Neuron (in vitro differentiated cells): ENCODE data around the gene RIMBP2.

ENCODE experiments used
- H2AFZ ChIP-seq: one replicate; pipeline ENCODE4 v1.6.1; 2013; ENCODE audit warnings: low read depth, mild to moderate bottlenecking, inconsistent platforms, low read length, moderate library complexity
- H3K27me3 ChIP-seq: one replicate; pipeline ENCODE4 v1.6.1; 2013; ENCODE audit warnings: low read length; ENCODE audit not compliant: insufficient read depth
- H3K36me3 ChIP-seq: one replicate; pipeline ENCODE4 v1.6.1; 2013; ENCODE audit warnings: low read length; ENCODE audit not compliant: insufficient read depth
- H3K4me1 ChIP-seq: one replicate; pipeline ENCODE4 v1.6.1; 2013; ENCODE audit warnings: low read length; ENCODE audit not compliant: insufficient read depth
- H3K4me3 ChIP-seq: 2 replicates; pipeline ENCODE4 v1.5.1; 2013; ENCODE audit warnings: mild to moderate bottlenecking, low read length, moderate library complexity
- H3K9me3 ChIP-seq: one replicate; pipeline ENCODE4 v1.6.1; 2013; ENCODE audit warnings: low read length

RIMBP2 gene

DNA sequence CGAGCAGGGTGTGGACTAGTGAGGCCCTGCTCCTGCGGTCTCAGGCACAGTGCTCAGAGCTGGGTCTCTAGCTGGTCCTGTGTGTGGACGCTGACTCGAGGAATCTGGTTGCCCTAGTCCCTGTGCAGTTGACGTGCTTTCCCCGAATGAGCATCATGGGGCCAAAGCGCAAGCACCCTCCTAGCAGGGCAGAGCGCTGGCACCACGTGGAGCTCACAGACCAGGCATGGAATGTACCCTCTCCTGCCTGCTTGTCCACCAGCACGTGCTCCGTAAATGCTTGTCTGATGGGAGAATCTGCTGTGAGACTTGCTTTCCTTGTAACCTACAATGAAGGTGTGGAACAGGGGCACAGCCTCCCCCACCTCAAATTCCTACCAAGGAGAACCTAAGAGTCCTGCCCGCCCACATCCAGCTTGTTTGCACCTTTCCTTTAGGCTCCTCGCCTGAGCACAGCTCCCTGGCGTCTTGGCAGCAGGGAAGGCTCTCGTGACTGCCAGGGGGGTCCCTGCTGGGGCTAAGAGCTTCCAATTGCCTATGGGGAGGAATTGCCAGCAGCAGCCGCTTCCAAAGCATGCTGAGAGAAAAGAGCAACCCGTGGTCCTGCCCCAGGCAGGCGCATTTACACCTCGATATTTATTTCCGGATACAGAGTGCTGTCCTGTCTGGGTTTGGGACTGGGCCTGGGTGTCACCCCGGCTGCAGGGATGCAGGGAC lies 253.4 kb downstream of the RIMBP2 start:
- Histone ChIP-seq H2AFZ (no peak overlapping the region), H3K4me3 (no peak overlapping the region), H3K9me3 (no peaks in the 10 kb centered on the region), H3K36me3 (no peaks in the 10 kb centered on the region), H3K4me1 (no peaks in the 10 kb centered on the region), H3K27me3 (no peaks in the 10 kb centered on the region)

- no peaks in the 10 kb centered on the region for H3K9me3 ChIP-seq
- H3K27me3 ChIP-seq: no peaks in the 10 kb centered on the region
- H3K4me3 ChIP-seq: no peak overlapping the region
- H3K4me1 ChIP-seq: no peaks in the 10 kb centered on the region
- H2AFZ ChIP-seq: no peak overlapping the region
- H3K36me3 ChIP-seq: no peaks in the 10 kb centered on the region
These were observed 254.1 kb downstream of the RIMBP2 start for GRCh38 chr12:130461839-130462557.

DNA sequence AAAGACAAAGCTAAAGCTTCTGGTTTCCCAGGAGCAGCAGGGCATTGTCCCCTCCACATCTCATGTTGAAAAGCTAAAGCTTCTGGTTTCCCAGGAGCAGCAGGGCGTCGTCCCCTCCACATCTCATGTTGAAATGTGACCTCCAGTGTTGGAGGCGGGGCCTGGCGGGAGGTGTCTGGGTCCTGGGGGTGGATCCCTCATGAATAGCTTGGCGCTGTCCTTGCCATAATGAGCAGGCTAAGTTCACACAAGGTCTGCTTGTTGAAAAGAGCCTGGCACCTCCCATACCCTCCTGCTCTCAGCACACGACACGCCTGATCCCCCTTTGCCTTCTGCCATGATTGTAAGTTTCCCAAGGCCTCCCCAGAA lies 254.7 kb downstream of the RIMBP2 start:
- no peak overlapping the region for H2AFZ ChIP-seq
- H3K27me3 ChIP-seq: no peaks in the 10 kb centered on the region
- H3K4me1 ChIP-seq: no peaks in the 10 kb centered on the region
- no peak overlapping the region for H3K4me3 ChIP-seq
- no peaks in the 10 kb centered on the region for H3K36me3 ChIP-seq
- H3K9me3 ChIP-seq: no peaks in the 10 kb centered on the region

GRCh38 chr12:130460611-130461446 lies 255.3 kb downstream of the RIMBP2 start:
- H3K9me3 ChIP-seq: no peaks in the 10 kb centered on the region
- no peaks in the 10 kb centered on the region for H3K36me3 ChIP-seq
- no peak overlapping the region for H3K4me3 ChIP-seq
- no peaks in the 10 kb centered on the region for H3K4me1 ChIP-seq
- no peaks in the 10 kb centered on the region for H3K27me3 ChIP-seq
- no peak overlapping the region for H2AFZ ChIP-seq

GRCh38 chr12:130459916-130460315 lies 256.2 kb downstream of the RIMBP2 start:
- no peaks in the 10 kb centered on the region for H3K36me3 ChIP-seq
- no peak overlapping the region for H2AFZ ChIP-seq
- no peaks in the 10 kb centered on the region for H3K27me3 ChIP-seq
- no peaks in the 10 kb centered on the region for H3K4me1 ChIP-seq
- no peaks in the 10 kb centered on the region for H3K9me3 ChIP-seq
- H3K4me3 ChIP-seq: no peak overlapping the region

DNA sequence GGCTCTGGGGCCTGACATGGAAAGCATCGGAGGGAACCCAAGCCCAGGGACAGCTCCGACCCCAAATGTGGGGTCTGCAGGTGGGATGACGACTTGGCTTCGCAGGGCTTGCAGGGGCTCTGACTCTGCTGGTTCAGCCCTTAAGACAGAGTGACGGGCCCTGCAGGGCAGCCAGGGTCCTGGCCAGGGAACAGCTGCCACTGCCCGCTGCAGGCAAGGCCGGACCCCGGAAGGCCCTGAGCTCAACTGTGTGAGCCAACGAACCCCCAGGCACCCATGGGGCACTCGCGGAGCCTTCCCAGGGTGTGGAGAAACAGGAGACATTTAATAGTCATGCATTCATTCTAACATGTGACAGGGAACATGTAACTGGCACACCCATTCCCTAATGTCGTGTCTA lies 257.8 kb downstream of the RIMBP2 start:
- Histone ChIP-seq H3K9me3 (no peaks in the 10 kb centered on the region), H2AFZ (no peak overlapping the region), H3K4me3 (no peak overlapping the region), H3K27me3 (no peaks in the 10 kb centered on the region), H3K36me3 (no peaks in the 10 kb centered on the region), H3K4me1 (no peaks in the 10 kb centered on the region)

DNA sequence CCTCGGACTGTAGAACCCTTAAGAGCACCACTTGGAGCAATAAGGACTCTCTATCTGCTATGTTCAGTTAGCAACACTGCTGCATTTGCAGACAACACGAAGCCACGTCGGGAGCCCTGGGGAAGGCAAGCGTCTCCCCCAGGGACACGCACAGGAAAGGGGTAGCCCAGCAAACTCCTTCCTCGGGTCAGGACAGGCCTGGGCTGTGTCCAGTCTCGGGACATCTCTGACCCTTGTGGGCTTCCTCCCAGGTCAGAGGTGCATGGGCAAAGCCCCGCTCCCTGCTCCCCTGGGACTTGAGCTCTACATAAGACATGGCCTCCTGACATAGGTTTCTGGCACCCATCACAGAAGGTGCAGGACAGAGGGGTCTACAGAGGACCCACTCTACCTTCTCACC lies 258.9 kb downstream of the RIMBP2 start:
- no peak overlapping the region for H2AFZ ChIP-seq

GRCh38 chr12:130456375-130457199 lies 259.5 kb downstream of the RIMBP2 start:
- Histone ChIP-seq H3K4me1 (no peaks in the 10 kb centered on the region), H3K4me3 (no peak overlapping the region), H3K36me3 (no peaks in the 10 kb centered on the region), H3K9me3 (no peaks in the 10 kb centered on the region), H3K27me3 (no peaks in the 10 kb centered on the region), H2AFZ (no peak overlapping the region)

More for the DNA sequence above, 258.9 kb downstream of the RIMBP2 start:
- Histone ChIP-seq H3K36me3 (no peaks in the 10 kb centered on the region), H3K4me3 (no peak overlapping the region), H3K4me1 (no peaks in the 10 kb centered on the region), H3K9me3 (no peaks in the 10 kb centered on the region), H3K27me3 (no peaks in the 10 kb centered on the region)

GRCh38 chr12:130455161-130455560 lies 260.9 kb downstream of the RIMBP2 start:
- H3K9me3 ChIP-seq: no peaks in the 10 kb centered on the region
- no peaks in the 10 kb centered on the region for H3K27me3 ChIP-seq
- no peaks in the 10 kb centered on the region for H3K4me1 ChIP-seq
- no peak overlapping the region for H2AFZ ChIP-seq
- no peak overlapping the region for H3K4me3 ChIP-seq
- no peaks in the 10 kb centered on the region for H3K36me3 ChIP-seq

GRCh38 chr12:130454296-130454695 lies 261.8 kb downstream of the RIMBP2 start:
- Histone ChIP-seq H3K4me3 (no peak overlapping the region), H3K27me3 (no peaks in the 10 kb centered on the region), H3K9me3 (no peaks in the 10 kb centered on the region), H2AFZ (no peak overlapping the region), H3K36me3 (no peaks in the 10 kb centered on the region), H3K4me1 (no peaks in the 10 kb centered on the region)

GRCh38 chr12:130452546-130452945 lies 263.6 kb downstream of the RIMBP2 start:
- Histone ChIP-seq H2AFZ (no peak overlapping the region), H3K4me1 (no peaks in the 10 kb centered on the region), H3K27me3 (no peaks in the 10 kb centered on the region), H3K4me3 (no peak overlapping the region), H3K36me3 (no peaks in the 10 kb centered on the region), H3K9me3 (no peaks in the 10 kb centered on the region)

DNA sequence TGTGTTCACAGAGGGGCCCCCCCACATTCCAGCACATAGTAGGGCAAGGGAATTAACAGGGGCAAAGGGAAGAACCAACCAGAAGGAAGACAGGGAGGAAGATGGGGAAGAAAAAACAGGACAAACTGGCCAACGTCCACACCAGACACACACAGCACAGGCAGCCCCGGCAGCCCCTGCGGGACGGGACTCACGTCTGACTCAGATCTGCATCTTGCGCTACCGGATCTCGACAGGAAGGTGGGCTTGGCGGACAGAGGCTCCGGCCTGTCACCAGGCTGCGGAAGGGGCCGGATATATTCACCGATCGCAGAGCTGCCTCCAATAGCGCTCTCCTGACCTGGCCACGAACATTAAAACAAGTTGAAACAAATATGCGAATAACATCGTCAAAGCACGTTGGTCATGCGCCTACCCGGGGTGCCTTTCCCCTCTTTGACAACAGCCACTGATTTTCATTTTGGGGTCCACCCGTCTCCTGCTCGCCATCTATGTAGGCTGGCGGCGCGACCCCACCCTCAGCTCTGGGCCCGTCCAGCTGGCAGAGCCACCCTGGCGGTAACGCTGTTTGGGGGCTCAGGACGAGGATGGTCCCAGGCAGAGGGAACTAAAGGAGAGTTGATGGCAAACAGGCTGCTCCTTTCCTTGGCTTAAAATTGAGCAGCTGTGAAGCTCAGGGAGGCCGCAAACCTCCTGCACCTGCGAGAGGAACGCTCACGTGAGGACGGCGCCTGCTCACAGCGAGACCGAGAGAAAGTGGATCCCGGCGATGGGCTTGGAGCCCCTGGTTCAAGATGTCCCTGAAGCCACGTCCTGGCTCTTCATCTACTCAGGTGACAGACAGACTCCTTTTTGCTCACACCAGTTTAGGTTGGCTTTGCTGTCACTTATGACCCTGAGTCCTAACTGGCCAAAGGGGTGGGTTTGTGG lies 264.8 kb downstream of the RIMBP2 start:
- Histone ChIP-seq H3K4me1 (no peaks in the 10 kb centered on the region), H3K36me3 (no peaks in the 10 kb centered on the region), H2AFZ (no peak overlapping the region), H3K4me3 (no peak overlapping the region), H3K27me3 (no peaks in the 10 kb centered on the region), H3K9me3 (no peaks in the 10 kb centered on the region)
